K562 (cell line): ENCODE measurements around the gene KIF23.

Experiments
- CBX8 ChIP-seq: fragments of 200-600 bp; sonication (generic); IDR thresholded peaks from 2 replicates; pipeline ENCODE4 v1.6.1; 2012; ENCODE audit warnings: borderline replicate concordance, mixed run types, low read depth, mild to moderate bottlenecking, moderate library complexity, mixed read lengths, low read length, control low read depth, inconsistent platforms; ENCODE audit not compliant: poor library complexity, severe bottlenecking; ENCODE audit errors: extremely low read depth
- CTCF ChIP-seq, 3 experiments: IDR thresholded peaks in 2 of 3; conservative IDR thresholded peaks in 1 of 3; 2 replicates each; pipeline ENCODE4 v1.5.1; 2011 to 2012; ENCODE audit warnings: low read length in 3 of 3, mild to moderate bottlenecking in 3 of 3, control low read depth in 2 of 3, improper control_type of control experiment in 1 of 3, inconsistent platforms in 1 of 3, low read depth in 1 of 3, mixed read lengths in 1 of 3, moderate library complexity in 1 of 3; ENCODE audit not compliant: insufficient read depth in 2 of 3
- DEAF1 ChIP-seq: fragments of 450-650 bp; formaldehyde crosslinking; IDR thresholded peaks from 2 replicates; pipeline ENCODE4 v1.4.0; 2020; ENCODE audit warnings: mild to moderate bottlenecking, moderate library complexity
- DNMT1 ChIP-seq: fragments of 450-650 bp; IDR thresholded peaks from 2 replicates; pipeline ENCODE4 v1.6.1; 2016; ENCODE audit warnings: antibody characterized with exemption, mild to moderate bottlenecking
- EHMT2 ChIP-seq: fragments of 450-650 bp; IDR thresholded peaks from 2 replicates; pipeline ENCODE4 v1.6.1; 2018; ENCODE audit warnings: antibody characterized with exemption
- EZH2 ChIP-seq: IDR thresholded peaks from 2 replicates; pipeline ENCODE4 v1.6.1; 2012; ENCODE audit warnings: low read depth, mild to moderate bottlenecking, inconsistent platforms, low read length, borderline replicate concordance
- FOXA3 ChIP-seq, 2 experiments: fragments of 450-650 bp in 1 of 2; sonication (generic) in 1 of 2; formaldehyde crosslinking; IDR thresholded peaks in 1 of 2; conservative IDR thresholded peaks in 1 of 2; 2 replicates each; pipeline versions ENCODE4 v1.4.0 to v1.8.0; 2020 to 2022; ENCODE audit warnings: mild to moderate bottlenecking in 2 of 2, missing genetic modification reagents in 1 of 2
- FUS ChIP-seq: fragments of 200-400 bp; formaldehyde crosslinking; optimal IDR thresholded peaks from 2 replicates; pipeline ENCODE3; 2017; ENCODE audit warnings: low read depth, low read length
- ID3 ChIP-seq, 2 experiments: fragments of 250-450 bp in 1 of 2; fragments of 450-650 bp in 1 of 2; sonication (Bioruptor Pico) in 1 of 2; IDR thresholded peaks; 2 replicates each; pipeline versions ENCODE4 v1.6.1 to v1.8.0; 2016 to 2021; ENCODE audit warnings: mild to moderate bottlenecking in 2 of 2, moderate library complexity in 2 of 2, missing compliant biosample characterization in 1 of 2, missing genetic modification characterization in 1 of 2
- RNF219 ChIP-seq: fragments of 250-450 bp; sonication (Bioruptor Pico); IDR thresholded peaks from 2 replicates; pipeline ENCODE4 v1.5.0; 2022; ENCODE audit warnings: mild to moderate bottlenecking
- SRF ChIP-seq, 2 experiments: fragments of 250-450, 450-650 bp in 1 of 2; sonication (Bioruptor Pico) in 1 of 2; sonication (generic) in 1 of 2; formaldehyde crosslinking; IDR thresholded peaks; 2 replicates each; pipeline versions ENCODE4 v1.5.0 to v1.5.1; 2020 to 2022; ENCODE audit warnings: mild to moderate bottlenecking in 1 of 2, missing genetic modification reagents in 1 of 2
- TAF1 ChIP-seq: IDR thresholded peaks from 2 replicates; pipeline ENCODE4 v1.6.1; 2011; ENCODE audit warnings: mild to moderate bottlenecking, low read length, moderate library complexity; ENCODE audit not compliant: insufficient read depth, control insufficient read depth, severe bottlenecking; ENCODE audit errors: extremely low read depth
- ZBTB12 ChIP-seq: fragments of 250-450 bp; sonication (Bioruptor Pico); IDR thresholded peaks from 2 replicates; pipeline ENCODE4 v1.4.0; 2020

GRCh38 chr15:69462030-69462492, 47.9 kb downstream of the KIF23 start:
- no peak for TF ChIP-seq EZH2
- no peak for TF ChIP-seq ZBTB12 (CRISPR knock-in tag)
- no peak for TF ChIP-seq SRF (CRISPR knock-in tag; IDR thresholded peaks at IDR 0.05)
- TF ChIP-seq CTCF (IDR thresholded peaks at IDR 0.05 in 2 of 3, conservative IDR thresholded peaks at IDR 0.05 in 1 of 3; ENCODE audit: insufficient read depth in 2 of 3, low read depth in 1 of 3, low read length in 3 of 3): no peak
- no peak for TF ChIP-seq RNF219 (CRISPR knock-in tag)
- TF ChIP-seq EHMT2: no peak
- TF ChIP-seq TAF1: no peak
- TF ChIP-seq FOXA3 (CRISPR knock-in tag; conservative IDR thresholded peaks at IDR 0.05 in 1 of 2, IDR thresholded peaks at IDR 0.05 in 1 of 2): no peak
- TF ChIP-seq CBX8: no peak
- no peak for TF ChIP-seq FUS
- no peak for TF ChIP-seq ID3 (CRISPR knock-in tag; IDR thresholded peaks at IDR 0.05)
- TF ChIP-seq ID3 (tag; IDR thresholded peaks at IDR 0.05): no peak
- TF ChIP-seq DEAF1 (CRISPR knock-in tag): no peak
- TF ChIP-seq DNMT1: no peak
